HG02623 (cell line): ENCODE data around the gene SPRN.
"Not testable (repeated sequence)": the region's sequence is repeated elsewhere in the genome, so short reads cannot be mapped to it uniquely, and the experiment has no call there.

Experiments used
- ATAC-seq: cut with Tn5 transposase; IDR thresholded peaks from one replicate; pipeline ENCODE4 v1.9.1; 2021; ENCODE audit warnings: moderate library complexity; ENCODE audit not compliant: unreplicated experiment

The SPRN gene

DNA sequence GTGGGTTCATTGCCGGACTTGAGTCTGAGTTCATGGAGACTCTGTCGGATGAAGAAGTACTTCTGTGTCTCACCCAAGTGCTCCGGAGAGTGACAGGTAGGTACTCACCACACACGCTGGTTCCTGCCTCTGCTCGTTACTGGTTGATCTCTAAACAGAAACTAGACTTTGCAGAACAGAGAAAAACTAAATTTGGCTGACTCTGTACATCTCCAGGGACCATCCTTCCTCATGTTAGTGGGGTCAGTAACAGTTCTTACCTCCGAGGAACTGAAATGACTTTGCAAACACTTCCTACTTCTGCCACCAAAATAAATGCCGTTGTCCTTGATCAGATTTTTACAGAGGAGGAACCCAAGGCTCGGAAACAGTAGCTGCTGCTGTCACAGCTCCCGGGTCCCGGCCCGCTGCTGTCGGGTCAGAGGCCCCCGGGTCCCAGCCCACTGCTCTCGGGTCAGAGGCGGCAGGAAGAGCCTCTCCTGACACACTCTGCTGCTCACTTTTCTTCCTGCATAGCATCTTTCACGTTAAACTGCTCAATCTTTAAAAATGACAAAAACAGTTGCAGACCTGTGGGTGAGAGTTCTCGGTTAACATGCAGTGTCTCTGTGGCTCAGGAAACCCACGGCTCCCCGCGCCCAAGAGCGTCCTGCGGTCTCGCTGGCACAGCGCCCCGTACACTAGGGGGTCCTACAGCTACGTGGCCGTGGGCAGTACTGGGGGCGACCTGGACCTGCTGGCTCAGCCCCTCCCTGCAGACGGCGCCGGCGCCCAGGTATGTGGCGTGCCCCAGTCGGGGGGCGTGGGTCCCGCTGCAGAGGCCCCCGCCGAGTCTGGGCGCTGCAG, 35.2 kb downstream of the SPRN start:
- peak; percentile 79 for ATAC-seq

DNA sequence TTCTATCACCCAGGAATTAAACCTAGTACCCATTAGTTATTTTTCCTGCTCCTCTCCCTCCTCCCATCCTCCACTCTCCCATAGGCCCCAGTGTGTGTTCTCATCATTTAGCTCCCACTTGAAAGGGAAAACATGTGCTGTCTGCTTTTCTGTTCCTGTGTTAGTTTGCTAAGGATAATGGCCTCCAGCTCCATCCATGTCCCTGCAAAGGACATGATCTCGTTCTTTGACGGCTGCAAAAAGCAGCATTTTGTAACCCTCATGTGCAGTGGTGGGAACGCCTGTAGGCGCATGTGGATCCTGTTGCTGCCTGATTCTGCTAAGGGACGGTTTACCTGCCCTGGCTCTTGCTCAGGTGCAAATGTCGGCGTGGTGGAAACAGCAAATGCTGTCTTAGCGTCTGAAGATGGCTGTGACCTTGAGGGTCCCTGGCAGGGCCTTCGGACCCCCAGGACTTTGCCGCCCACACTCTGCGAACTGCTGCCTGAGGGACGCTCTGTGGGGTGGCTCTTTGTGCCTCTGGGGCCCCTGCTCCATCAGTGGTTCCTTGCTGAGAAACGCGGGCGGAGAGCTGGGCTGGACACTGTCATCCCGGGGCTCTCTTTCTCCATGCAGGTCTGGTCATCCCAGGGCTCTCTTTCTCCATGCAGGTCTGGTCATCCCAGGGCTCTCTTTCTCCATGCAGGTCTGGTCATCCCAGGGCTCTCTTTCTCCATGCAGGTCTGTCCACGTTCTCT, 36.0 kb downstream of the SPRN start:
- ATAC-seq, result no peak

DNA sequence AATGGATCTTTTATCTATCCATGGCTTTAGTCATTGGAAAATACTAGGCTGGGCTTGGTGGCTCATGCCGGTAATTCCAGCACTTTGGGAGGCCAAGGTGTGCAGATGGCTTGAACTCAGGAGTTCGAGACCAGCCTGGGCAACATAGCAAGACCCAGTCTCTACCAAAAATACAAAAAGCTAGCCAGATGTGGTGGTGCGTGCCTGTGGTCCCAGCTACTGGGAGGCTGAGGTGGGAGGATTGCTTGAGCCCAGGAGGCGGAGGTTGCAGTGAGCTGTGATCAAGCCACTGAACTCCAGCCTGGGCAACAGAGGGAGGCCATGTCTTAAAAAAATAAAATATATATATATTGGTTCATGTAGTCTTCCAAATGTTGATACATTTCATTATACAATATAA, 37.5 kb downstream of the SPRN start:
- ATAC-seq, result not testable (repeated sequence)

DNA sequence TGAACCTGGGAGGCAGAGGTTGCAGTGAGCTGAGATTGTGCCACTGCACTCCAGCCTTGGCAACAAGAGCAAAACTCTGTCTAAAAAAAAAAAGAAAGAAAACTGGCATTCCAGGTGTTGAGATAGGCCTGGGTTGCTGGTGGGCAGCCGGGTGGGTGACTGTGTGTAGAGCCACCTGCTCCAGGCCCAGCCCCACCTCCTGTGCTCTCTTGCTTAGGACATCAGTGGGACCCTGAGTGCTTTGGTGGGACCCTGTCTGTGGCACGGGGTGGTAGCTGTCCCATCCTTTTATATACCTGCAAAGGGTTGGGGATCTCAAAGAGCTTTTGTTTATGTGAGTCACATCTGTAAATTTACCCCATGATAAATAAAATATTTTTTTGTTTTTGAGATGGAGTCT, 39.2 kb downstream of the SPRN start:
- ATAC-seq, result no peak

DNA sequence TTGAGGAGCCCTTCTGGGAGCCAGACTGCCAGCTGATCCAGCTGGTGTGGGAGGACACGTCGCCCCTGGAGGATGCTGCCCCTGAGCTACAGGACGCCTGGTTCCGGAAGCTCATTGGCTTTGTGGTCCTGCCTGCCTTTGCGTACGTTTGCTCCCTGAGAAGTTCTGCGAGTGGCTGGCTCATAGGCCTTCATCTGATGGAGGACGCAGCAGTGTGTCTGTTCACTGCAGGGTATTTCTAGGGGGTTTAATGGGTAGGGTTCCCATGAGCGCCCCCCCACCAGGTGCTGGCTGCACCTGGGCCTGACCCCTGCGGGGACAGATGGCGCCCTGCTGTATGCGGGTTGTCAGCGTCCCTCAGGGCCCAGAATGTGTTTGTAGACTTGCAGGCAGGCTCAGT, 40.4 kb downstream of the SPRN start:
- no peak for ATAC-seq

DNA sequence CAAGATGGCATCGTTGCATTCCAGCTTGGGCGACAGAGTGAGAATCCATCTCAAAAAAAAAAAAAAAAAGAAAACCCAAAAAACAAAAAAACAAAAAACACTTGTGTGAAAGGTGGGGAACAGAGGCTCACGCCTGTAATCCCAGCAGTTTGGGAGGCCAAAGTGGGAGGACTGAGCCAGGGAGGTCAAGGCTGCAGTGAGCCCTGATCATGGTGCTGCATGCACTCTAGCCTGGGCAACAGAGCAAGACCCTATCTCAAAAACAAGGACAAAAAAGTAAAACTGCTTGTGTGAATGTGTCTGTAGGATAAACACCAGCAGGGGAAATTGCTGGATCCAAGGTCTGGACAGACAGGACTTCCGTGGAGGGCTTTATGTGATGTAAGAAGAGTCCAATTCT, 40.9 kb downstream of the SPRN start:
- ATAC-seq, result no peak

DNA sequence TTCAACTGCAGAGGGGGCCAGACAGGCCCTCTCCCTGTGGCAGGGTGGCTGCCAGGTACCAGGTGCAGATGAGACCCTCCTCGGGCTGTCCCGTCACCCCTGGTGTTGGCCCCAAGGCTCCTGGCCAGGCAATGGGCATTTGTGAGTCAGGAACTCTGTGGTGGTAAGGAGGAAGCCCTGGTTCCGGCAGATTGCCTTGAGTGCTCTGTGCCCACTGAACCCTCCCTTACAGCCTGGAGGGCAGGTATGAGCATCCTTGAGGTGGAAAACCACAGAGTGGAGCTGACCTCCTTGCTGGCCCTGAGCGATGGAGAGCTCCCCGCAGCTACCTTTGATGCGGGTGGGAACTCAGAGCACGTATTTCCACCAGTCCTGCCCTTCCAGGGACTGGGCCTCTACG, 43.4 kb downstream of the SPRN start:
- ATAC-seq, result no peak

DNA sequence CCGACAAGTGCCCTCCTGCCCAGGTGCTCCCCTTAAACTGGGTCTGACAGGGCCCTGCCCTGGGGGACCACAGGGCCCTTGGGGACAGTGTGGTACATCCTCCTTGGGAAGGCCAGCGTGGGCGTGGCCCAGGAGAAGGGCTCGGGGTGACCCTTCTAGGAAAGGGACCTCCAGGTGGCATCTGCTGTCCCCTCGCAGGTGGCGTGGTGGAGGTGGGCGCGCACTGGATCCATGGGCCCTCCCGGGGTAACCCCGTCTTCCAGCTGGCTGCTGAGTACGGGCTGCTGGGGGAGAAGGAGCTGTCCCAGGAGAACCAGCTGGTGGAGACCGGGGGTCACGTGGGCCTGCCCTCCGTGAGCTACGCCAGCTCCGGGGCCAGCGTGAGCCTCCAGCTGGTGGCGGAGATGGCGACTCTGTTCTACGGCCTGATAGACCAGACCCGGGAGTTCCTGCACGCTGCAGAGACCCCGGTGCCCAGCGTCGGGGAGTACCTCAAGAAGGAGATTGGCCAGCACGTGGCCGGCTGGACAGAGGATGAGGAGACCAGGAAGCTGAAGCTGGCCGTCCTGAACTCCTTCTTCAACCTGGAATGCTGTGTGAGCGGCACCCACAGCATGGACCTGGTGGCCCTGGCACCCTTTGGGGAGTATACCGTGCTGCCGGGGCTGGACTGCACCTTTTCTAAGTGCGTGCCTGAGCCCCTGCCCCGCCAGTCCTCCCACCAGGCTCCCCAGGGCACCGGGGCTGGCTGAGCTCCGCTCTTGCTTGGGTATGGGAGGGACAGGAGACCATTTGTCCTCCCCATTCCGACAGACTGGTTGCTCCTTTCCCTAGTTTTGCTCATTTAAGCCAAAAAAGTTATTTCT, 44.4 kb downstream of the SPRN start:
- no peak for ATAC-seq

DNA sequence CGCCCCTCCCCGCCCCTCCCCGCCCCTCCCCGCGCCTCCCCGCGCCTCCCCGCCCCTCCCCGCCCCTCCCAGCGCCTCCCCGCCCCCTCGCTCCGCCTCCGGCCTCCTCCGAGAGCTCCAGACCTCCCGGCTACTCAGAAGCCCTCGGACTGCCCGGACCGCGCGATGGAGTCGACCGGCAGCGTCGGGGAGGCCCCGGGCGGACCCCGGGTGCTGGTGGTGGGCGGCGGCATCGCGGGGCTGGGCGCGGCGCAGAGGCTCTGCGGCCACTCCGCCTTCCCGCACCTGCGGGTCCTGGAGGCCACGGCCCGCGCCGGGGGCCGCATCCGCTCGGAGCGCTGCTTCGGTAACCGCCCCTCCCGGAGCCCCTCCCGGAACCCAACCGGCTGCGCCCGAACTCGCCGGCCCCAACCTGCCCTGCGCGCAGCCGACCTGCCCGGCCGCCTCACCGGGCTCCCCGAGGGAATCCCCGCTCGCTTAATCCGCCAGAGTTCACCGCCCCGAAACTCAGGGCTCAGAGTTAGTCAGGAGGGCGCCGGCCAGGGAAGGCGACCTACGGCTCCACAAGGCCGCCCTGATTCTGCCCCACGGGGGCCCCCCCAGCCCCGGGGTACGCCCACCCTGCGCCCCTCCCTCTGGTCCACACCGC, 45.1 kb downstream of the SPRN start, which contains the start of gene PAOX:
TSS of gene PAOX (plus strand) at position 111 of the 649 bp plus-strand sequence. CDS start at position 166, 55 bp downstream.
- peak; percentile 50 for ATAC-seq

DNA sequence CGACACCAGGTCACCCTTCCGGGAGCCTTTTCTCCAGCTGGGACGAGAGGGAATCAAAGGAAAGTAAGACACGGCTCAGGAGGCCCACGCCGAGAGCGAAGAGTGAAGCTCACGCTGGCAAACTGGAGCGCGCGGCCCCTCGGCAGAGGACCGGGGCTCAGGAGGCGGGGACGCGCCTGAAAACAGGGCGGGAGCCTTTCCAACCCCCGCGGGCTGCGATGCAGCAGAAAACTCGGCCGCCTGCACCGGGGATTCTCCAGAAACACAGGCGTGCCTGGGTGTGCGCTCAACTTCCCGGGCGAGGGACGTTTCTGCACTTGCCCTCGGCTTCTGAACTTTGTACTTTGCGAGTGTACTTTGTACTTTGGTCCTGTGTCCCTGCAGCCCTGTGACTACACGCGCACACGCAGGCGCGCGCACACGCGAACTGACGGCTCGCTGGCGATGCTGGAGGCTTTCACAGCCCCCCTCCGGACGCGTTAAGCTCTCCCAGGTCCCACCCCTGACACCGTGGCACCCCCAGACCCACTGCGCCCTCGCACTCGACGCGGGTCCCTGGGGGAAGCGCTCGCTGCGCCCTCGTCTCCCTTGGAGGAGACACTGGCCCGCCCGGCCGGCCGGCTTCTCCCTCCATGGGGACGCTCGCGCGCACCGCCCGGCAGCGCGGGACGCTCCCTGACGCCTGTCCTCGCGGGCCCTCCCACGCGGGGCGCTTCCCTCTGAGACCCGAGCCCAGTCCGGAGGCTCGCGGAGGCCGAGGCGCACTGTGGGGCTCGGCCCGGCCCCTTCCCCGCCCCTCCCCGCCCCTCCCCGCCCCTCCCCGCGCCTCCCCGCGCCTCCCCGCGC, 46.0 kb downstream of the SPRN start:
- no peak for ATAC-seq

DNA sequence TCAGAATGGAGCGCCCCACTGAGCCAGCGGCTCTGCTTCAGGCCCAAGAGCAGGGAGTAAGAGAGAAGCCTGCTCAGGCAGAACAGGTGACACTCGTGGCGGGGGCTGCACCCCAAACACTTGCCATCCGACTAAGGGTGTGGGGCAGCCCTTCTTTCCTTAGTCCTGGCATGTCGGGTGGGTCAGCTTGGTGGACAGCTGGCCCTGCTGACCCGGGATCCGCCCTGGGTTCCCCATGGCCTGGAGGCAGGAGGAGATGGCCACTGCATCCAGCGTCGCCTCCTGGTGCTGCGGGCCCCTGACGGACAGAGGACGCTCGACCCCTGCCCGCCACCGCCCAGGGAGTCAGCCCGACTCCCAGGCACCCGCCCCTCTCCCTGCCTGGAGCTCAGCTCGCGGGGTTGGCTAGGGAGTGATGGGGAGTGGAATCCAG, 46.6 kb downstream of the SPRN start:
- no peak for ATAC-seq

DNA sequence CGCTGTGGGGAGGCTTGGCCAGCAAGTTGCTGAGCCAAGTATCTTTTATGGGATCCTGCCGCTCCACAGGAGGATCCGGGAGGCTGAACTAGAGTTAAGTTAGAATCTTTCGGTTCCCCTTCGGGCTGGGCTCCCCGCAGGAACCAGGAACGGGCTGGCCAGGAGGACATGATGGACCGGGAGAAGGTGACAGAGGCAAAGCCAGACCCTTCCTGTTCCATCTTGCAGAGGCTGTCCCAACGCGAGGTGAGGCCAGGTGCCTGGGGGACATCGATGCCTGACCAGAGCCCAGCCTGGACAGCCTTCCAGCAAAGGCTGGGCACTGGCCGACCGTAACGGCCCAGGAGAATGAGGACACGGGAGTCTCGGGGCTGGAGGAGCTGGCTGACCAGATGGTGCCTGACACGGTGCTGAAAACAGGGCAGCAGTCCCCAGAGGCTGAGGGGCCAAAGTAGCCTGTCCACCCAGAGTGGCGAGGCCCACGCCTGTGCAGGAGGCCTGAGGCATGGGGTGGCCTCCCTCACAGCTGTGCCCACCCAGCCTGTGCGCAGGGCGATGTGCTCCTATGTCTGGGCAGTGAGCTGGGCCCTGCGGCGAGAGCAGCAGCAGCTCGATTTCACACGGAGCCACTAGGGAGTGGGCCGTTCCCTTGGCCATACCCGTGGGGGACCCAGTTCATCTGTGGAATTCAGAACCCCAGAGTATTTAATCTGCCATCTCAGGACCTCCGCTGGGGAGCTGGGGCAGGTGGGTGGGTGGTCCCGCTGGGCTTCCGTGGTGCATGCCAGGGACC, 47.2 kb downstream of the SPRN start:
- no peak for ATAC-seq

DNA sequence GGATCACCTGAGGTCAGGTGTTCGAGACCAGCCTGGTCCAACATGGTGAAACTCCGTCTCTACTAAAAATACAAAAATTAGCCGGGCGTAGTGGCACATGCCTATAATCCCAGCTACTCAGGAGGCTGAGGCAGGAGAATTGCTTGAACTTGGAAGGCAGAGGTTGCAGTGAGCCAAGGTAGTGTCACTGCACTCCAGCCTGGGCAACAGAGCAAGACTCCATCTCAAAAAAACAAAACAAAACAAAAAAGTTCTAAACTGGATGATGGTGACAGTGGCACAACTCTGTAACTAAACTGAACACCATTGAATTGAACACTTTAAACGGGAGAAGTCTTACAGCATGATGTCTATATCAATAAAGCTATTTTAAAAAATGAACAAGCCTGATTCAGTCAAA, 48.2 kb downstream of the SPRN start:
- ATAC-seq, result not testable (repeated sequence)

DNA sequence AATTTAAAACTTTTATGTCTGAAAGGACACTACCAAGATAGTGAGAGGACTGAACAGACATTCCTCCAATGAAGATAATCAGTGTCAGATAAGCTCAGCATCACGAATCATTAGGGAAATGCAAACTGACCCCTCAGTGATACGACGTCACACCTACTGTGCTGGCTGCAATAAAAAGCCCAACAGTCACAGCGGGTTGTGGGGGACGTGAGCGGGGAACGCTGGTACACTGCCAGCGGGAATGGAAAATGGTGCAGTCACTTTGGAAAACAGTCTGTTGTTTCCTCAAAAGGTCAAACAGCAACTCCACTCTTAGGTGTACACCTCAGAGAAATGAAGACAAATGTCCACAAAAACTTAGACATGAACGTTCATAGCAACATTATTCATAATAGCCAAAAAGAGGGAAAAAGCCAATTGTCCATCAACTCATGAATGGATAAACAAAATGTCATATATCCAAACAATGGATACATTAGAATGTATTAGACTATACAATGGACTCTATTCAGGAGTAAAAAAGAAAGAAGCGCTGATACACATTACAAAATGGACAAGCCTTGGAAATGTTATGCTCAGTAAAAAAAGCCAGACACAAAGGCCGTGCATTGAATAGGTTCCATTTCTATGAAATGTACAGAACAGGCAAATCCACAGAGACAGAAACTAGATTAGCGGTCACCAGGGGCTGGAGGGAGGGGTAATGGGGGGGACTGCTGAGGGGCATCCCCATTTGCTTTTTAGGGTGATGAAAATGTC, 48.9 kb downstream of the SPRN start:
- ATAC-seq, result no peak

DNA sequence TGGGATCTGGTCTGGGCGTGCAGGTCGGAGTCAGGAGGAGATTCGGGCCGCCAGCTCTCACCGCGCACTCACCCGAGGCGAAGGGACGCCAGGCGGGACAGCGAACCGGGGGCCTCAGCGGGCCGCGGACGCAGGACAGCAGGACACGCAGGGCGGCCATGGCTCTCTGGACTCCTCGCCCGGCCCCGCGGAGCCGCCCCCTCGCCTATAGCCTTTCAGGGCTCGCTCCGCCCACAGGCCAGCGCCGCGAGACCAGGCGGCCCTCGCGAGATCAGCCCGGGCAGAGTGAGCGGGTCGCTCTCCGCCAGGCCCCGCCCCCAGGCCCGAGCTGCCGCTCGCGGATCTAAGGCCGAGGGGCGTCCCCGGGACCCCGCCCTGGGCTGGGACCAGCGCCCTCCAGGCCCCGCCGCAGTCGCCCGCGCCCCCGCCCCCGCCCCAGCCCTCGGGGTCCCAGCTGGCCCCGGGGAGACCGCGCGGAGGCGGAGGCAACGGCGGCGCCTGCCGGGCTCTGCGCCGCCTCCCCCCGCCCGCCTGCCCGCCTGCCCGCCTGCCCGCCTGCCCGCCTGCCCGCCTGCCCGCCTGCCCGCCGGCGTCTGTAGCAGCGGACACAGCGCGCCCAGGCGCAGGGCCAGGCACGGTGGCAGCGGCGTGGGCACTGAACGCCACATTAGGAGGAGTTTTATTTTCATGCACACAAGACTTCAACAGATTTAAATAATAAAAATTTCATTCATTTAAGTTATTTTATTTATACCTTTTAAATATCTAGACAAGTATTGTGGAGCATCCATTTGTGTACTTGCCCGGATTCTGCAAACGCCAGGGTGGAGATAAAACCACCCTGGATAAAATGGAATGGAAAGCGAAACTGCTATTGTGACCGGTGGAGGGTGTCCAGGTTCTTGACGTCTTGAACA, 51.0 kb downstream of the SPRN start, which contains the start of gene ECHS1:
TSS of gene ECHS1 (minus strand) at position 181 of the 917 bp plus-strand sequence. CDS start at position 160, 21 bp downstream.
- ATAC-seq, result peak; percentile 94

DNA sequence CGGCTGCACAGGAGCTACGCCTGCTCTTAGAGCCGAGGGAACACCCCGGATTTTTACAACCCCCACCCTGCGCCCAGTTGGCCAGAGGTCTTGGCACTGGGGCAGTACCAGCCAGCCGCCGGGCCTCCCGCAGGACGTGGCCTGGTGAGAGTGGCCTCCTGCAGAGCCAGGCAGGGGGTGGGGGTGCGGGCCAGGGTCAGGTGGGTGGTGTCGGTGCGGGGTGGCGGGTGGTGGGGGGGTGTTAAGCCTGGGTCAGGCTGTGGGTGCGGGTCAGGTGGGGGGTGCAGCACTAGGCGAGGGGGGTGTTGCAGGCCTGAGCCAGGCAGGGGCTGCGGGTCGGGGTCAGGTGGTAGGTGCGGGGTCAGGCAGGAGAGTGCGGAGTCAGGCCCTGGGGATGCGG, 51.9 kb downstream of the SPRN start:
- ATAC-seq, result no peak
